K562 (cell line): ENCODE data around the gene FZD1. TPM values are rescaled to one million over a fixed set of nuclear protein-coding genes. Genes with fewer than 3 reads are reported as not detected.

Source experiments
- ATAC-seq: fragments of 200-7000 bp; cut with Tn5 transposase; 3 replicates; pipeline ENCODE4 v1.9.1; 2020; ENCODE audit warnings: moderate library complexity
- BruUV-seq: library from RNA; stranded (reverse); fragments of 400-500 nt; replicated peaks from 2 replicates; lab custom pipeline; 2021; lab: Mats Ljungman, UMichigan
- CTCF ChIA-PET: fragments of 300-600 bp; formaldehyde crosslinking; extraction: SDS; loops from one replicate; lab custom pipeline; 2021; ENCODE audit warnings: low intra/inter-chr PET ratio; lab: Yijun Ruan, JAX
- POLR2A ChIA-PET: fragments of 300-600, 350-650 bp; sonication (Branson Sonifier 250); formaldehyde crosslinking; extraction: SDS; loops from one replicate; lab custom pipeline; 2021; ENCODE audit warnings: antibody characterized with exemption, inconsistent platforms; lab: Yijun Ruan, JAX
- DNase-seq, 4 experiments: peaks; one replicate each; pipeline versions ENCODE4 v3.0.0 to v3.0.0-alpha.2; 2011 to 2018; ENCODE audit warnings: low spot score in 3 of 4, mixed read lengths in 3 of 4; ENCODE audit errors: extremely low read depth in 1 of 4
- FAIRE-seq: peaks from 2 replicates; lab custom pipeline; 2011; peaks lifted over from hg19 to GRCh38; lab: Jason Lieb, UNC
- H2AFZ ChIP-seq: 2 replicates; pipeline ENCODE4 v1.6.0; 2011; ENCODE audit warnings: low read depth, low read length, control low read depth, inconsistent platforms
- H3K27ac ChIP-seq: fragments of 200-600 bp; 3 replicates; pipeline ENCODE4 v1.8.0; 2011; ENCODE audit warnings: low read depth, mild to moderate bottlenecking, control low read depth, inconsistent platforms, low read length, moderate library complexity, mixed read lengths; ENCODE audit errors: extremely low read depth
- H3K27me3 ChIP-seq, 2 experiments: fragments of 300-600 bp in 1 of 2; 2 replicates in 1 of 2; 3 replicates in 1 of 2; pipeline versions ENCODE4 v1.6.0 to v1.8.0; 2011; ENCODE audit warnings: inconsistent platforms in 2 of 2, low read length in 2 of 2, mild to moderate bottlenecking in 1 of 2, mixed read lengths in 1 of 2, moderate library complexity in 1 of 2; ENCODE audit not compliant: control insufficient read depth in 2 of 2, insufficient read depth in 2 of 2
- H3K36me3 ChIP-seq: fragments of 300-600 bp; 3 replicates; pipeline ENCODE4 v1.8.0; 2011; ENCODE audit warnings: mild to moderate bottlenecking, low read length, inconsistent platforms; ENCODE audit not compliant: control insufficient read depth, insufficient read depth
- H3K4me1 ChIP-seq, 2 experiments: fragments of 200-600 bp in 1 of 2; replicated peaks in 1 of 2; 2 replicates in 1 of 2; 3 replicates in 1 of 2; pipeline versions ENCODE4 v1.5.1 to v1.8.0; 2011; ENCODE audit warnings: inconsistent platforms in 2 of 2, low read length in 2 of 2, mild to moderate bottlenecking in 1 of 2, mixed read lengths in 1 of 2, moderate library complexity in 1 of 2; ENCODE audit not compliant: control insufficient read depth in 2 of 2, insufficient read depth in 2 of 2
- H3K4me2 ChIP-seq: 2 replicates; pipeline ENCODE4 v1.6.1; 2011; ENCODE audit warnings: low read length, control low read depth, inconsistent platforms, mixed read lengths; ENCODE audit not compliant: insufficient read depth
- H3K4me3 ChIP-seq: fragments of 200-600 bp; sonication (generic), shearing (Covaris generic); 2 replicates; pipeline ENCODE4 v1.5.1; 2016; ENCODE audit warnings: control low read depth, inconsistent platforms
- H3K79me2 ChIP-seq: fragments of 200-600 bp; 3 replicates; pipeline ENCODE4 v1.8.0; 2011; ENCODE audit warnings: low read length, inconsistent platforms; ENCODE audit not compliant: control insufficient read depth, insufficient read depth
- H3K9ac ChIP-seq, 2 experiments: 2 replicates each; pipeline versions ENCODE4 v1.6.0 to v1.6.1; 2011; ENCODE audit warnings: low read depth in 2 of 2, low read length in 2 of 2, control low read depth in 1 of 2, inconsistent platforms in 1 of 2, mild to moderate bottlenecking in 1 of 2, mixed read lengths in 1 of 2; ENCODE audit not compliant: insufficient read depth in 1 of 2
- H3K9me1 ChIP-seq: one replicate; pipeline ENCODE4 v1.6.0; 2011; ENCODE audit warnings: inconsistent platforms, mild to moderate bottlenecking, low read length, moderate library complexity; ENCODE audit not compliant: control insufficient read depth, insufficient read depth
- H3K9me3 ChIP-seq: replicated peaks from 2 replicates; pipeline ENCODE4 v1.5.1; 2011; ENCODE audit warnings: low read depth, low read length, inconsistent platforms; ENCODE audit not compliant: control insufficient read depth, insufficient read depth
- H4K20me1 ChIP-seq: replicated peaks from 2 replicates; pipeline ENCODE4 v1.6.1; 2011; ENCODE audit warnings: low read length, inconsistent platforms, mixed read lengths; ENCODE audit not compliant: control insufficient read depth, insufficient read depth
- ATF3 ChIP-seq, 2 experiments: fragments of 450-650 bp in 1 of 2; sonication (generic) in 1 of 2; formaldehyde crosslinking in 1 of 2; IDR thresholded peaks in 1 of 2; conservative IDR thresholded peaks in 1 of 2; 2 replicates each; pipeline versions ENCODE4 v1.6.1 to v1.8.1; 2016 to 2023; ENCODE audit warnings: mild to moderate bottlenecking in 2 of 2, moderate library complexity in 2 of 2, inconsistent platforms in 1 of 2, missing genetic modification reagents in 1 of 2
- C11orf30 ChIP-seq: fragments of 450-650 bp; IDR thresholded peaks from 2 replicates; pipeline ENCODE4 v1.6.1; 2016; ENCODE audit warnings: low read depth, mild to moderate bottlenecking
- CEBPB ChIP-seq: fragments of 450-650 bp; IDR thresholded peaks from 2 replicates; pipeline ENCODE4 v1.6.1; 2016; ENCODE audit warnings: missing genetic modification characterization, missing compliant biosample characterization
- CEBPG ChIP-seq, 3 experiments: fragments of 200-800 bp in 1 of 3; sonication (Bioruptor generic) in 1 of 3; sonication (generic) in 1 of 3; formaldehyde crosslinking in 1 of 3; IDR thresholded peaks in 2 of 3; conservative IDR thresholded peaks in 1 of 3; 2 replicates each; pipeline versions ENCODE4 v1.6.1 to v1.8.0; 2016 to 2022; ENCODE audit warnings: missing compliant biosample characterization in 2 of 3, missing genetic modification characterization in 2 of 3, mild to moderate bottlenecking in 1 of 3, missing genetic modification reagents in 1 of 3
- MAFG ChIP-seq: fragments of 450-650 bp; conservative IDR thresholded peaks from 2 replicates; pipeline ENCODE4 v1.6.1; 2016; ENCODE audit warnings: missing genetic modification characterization, missing compliant biosample characterization
- MAZ ChIP-seq, 2 experiments: fragments of 450-650 bp in 1 of 2; sonication (generic) in 1 of 2; formaldehyde crosslinking; IDR thresholded peaks in 1 of 2; conservative IDR thresholded peaks in 1 of 2; 2 replicates each; pipeline versions ENCODE4 v1.4.0 to v1.5.0; 2020; ENCODE audit warnings: mild to moderate bottlenecking in 1 of 2, missing genetic modification reagents in 1 of 2
- MEIS2 ChIP-seq: fragments of 450-650 bp; IDR thresholded peaks from 2 replicates; pipeline ENCODE4 v1.6.1; 2014; ENCODE audit warnings: mild to moderate bottlenecking; ENCODE audit not compliant: partially characterized antibody
- NR3C1 ChIP-seq: sonication (generic); formaldehyde crosslinking; IDR thresholded peaks from 2 replicates; pipeline ENCODE4 v1.8.1; 2022; ENCODE audit warnings: missing genetic modification reagents
- ZNF316 ChIP-seq: fragments of 450-650 bp; IDR thresholded peaks from 2 replicates; pipeline ENCODE4 v1.6.1; 2016
- ZNF518B ChIP-seq: fragments of 250-450 bp; sonication (Bioruptor Pico); IDR thresholded peaks from 2 replicates; pipeline ENCODE4 v1.5.0; 2021; ENCODE audit warnings: mild to moderate bottlenecking, moderate library complexity
- WGBS: fragments of 100-300 bp; shearing (Covaris generic); methylation state at CpG from one replicate; pipeline ENCODE4 v1.1.6; 2016; ENCODE audit warnings: low coverage, mixed read lengths; ENCODE audit not compliant: insufficient coverage; ENCODE audit errors: missing lambda C conversion rate; 5-methylcytosine and 5-hydroxymethylcytosine counted together
- in situ Hi-C: fragments of 300-500 bp; cut with MboI; formaldehyde crosslinking; loops from 4 replicates; pipeline ENCODE4 v1.15.0; 2018; ENCODE audit warnings: inconsistent platforms, mixed read lengths
- intact Hi-C: fragments of 100-400 bp; cut with micrococcal nuclease; formaldehyde crosslinking; loops from 2 replicates; pipeline ENCODE4 v1.14.2; 2022
- polyA plus RNA-seq, 8 experiments: library from polyadenylated mRNA; depleted of rRNA in 4 of 8; stranded (reverse) in 5 of 8; unstranded in 3 of 8; fragments of >200 nt; fragmentation: Nextera tagmentation in 2 of 8; fragmentation: Illumina TruSeq in 1 of 8; extraction: Ambion mirVana in 2 of 8; extraction: Trizol in 1 of 8; gene quantifications; 2 replicates each; pipeline versions ENCODE4 v1.2.1 to v1.2.3, GENCODE V29; 2011 to 2014; ENCODE audit warnings: inconsistent platforms in 1 of 8, missing spikeins in 1 of 8
- total RNA-seq, 7 experiments: library from RNA; depleted of rRNA in 6 of 7; stranded (reverse); fragments of >200 nt in 6 of 7; fragmentation: Illumina TruSeq in 2 of 7; extraction: Trizol in 2 of 7; gene quantifications; 2 replicates each; pipeline versions ENCODE4 v1.2.1 to v1.2.3, GENCODE V29; 2011 to 2021; ENCODE audit warnings: low replicate concordance in 1 of 7

The FZD1 gene
- total and polyA plus RNA-seq, 9 of the 15 experiments (the other 6 are each of a cell fraction or from before 2014, with no cell fraction given), result 0.25 to 5.1 (median 1.8) TPM

- Histone ChIP-seq H3K36me3 (no peaks in the 10 kb centered on the region), H3K9ac (no peak overlapping the region), H3K27me3 (no peaks in the 10 kb centered on the region), H3K27ac (no peak overlapping the region), H3K9me1 (no peaks in the 10 kb centered on the region), H3K4me2 (no peak overlapping the region), H4K20me1 (no peaks in the 10 kb centered on the region)
- ChIA-PET CTCF (no interaction called here), POLR2A (no interaction called here)
- WGBS, result 15% methylated on average over 7 of the region's 7 CpGs
- BruUV-seq, result no TSS peak
- in situ Hi-C loops, result no loop called here
- DNase-seq, result no peak
- no peak for TF ChIP-seq NR3C1 (CRISPR knock-in tag)
- TF ChIP-seq CEBPG (CRISPR knock-in tag; IDR thresholded peaks at IDR 0.05), result no peak
- peak in 1 of 2 experiments; percentile 50; a peak in 1 of 4 replicates for TF ChIP-seq CEBPG (tag; conservative IDR thresholded peaks at IDR 0.05 in 1 of 2, IDR thresholded peaks at IDR 0.05 in 1 of 2)
- peak; percentile 50 for TF ChIP-seq C11orf30
- TF ChIP-seq ATF3 (IDR thresholded peaks at IDR 0.05), result peak; percentile 36; the same call in 1 of the 2 replicates
- no peak for TF ChIP-seq ATF3 (CRISPR knock-in tag; conservative IDR thresholded peaks at IDR 0.05)
- no peak for TF ChIP-seq ZNF518B (CRISPR knock-in tag)
- no peak for TF ChIP-seq MAZ (CRISPR knock-in tag; conservative IDR thresholded peaks at IDR 0.05 in 1 of 2, IDR thresholded peaks at IDR 0.05 in 1 of 2)
- peak; percentile 67 for TF ChIP-seq ZNF316
- 0 out of 2 replicates have a peak, but pooled peaks have one; percentile 23 for TF ChIP-seq MAFG (tag)
- peak; percentile 92 for TF ChIP-seq CEBPB (tag)
- TF ChIP-seq MEIS2, result peak; percentile 21
- TF ChIP-seq, all 486 proteins: peak for 7
- no peaks in the 10 kb centered on the region for H3K9me3 ChIP-seq
- H3K4me1 ChIP-seq, result peaks cover 3% of the 10 kb centered on the region in 2 experiments; a peak in 3 of 5 replicates
- FAIRE-seq (no peak), ATAC-seq (peak; percentile 76)
- no peaks in the 10 kb centered on the region for H3K79me2 ChIP-seq
- H2AFZ ChIP-seq, result peak overlapping the region; percentile 6
- intact Hi-C loops, result no loop called here
- no peak overlapping the region for H3K4me3 ChIP-seq
These were observed 46.7 kb downstream of the FZD1 start for GRCh38 chr7:91310830-91311460.
